ENCODE measurements around the gene BBLN.

GRCh38 chr9:128204858-128205257, 44.8 kb downstream of the BBLN start:
- TF ChIP-seq POLR2AphosphoS5 (IDR thresholded peaks at IDR 0.05) (no peak), POLR2A (IDR thresholded peaks at IDR 0.05) (no peak), EP300 (IDR thresholded peaks at IDR 0.05) (no peak)
- TF ChIP-seq, protein P1, sequence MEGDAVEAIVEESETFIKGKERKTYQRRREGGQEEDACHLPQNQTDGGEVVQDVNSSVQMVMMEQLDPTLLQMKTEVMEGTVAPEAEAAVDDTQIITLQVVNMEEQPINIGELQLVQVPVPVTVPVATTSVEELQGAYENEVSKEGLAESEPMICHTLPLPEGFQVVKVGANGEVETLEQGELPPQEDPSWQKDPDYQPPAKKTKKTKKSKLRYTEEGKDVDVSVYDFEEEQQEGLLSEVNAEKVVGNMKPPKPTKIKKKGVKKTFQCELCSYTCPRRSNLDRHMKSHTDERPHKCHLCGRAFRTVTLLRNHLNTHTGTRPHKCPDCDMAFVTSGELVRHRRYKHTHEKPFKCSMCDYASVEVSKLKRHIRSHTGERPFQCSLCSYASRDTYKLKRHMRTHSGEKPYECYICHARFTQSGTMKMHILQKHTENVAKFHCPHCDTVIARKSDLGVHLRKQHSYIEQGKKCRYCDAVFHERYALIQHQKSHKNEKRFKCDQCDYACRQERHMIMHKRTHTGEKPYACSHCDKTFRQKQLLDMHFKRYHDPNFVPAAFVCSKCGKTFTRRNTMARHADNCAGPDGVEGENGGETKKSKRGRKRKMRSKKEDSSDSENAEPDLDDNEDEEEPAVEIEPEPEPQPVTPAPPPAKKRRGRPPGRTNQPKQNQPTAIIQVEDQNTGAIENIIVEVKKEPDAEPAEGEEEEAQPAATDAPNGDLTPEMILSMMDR (IDR thresholded peaks at IDR 0.05), result no peak

Data from sigmoid colon (tissue), 4 donors.